Endothelial cell of umbilical vein (primary cell): ENCODE results near the gene GEMIN7.

Experiments
- FOS ChIP-seq: IDR thresholded peaks from 2 replicates; pipeline ENCODE4 v1.6.1; 2011; ENCODE audit warnings: mild to moderate bottlenecking, low read length, moderate library complexity, borderline replicate concordance; ENCODE audit not compliant: insufficient read depth
- POLR2A ChIP-seq: IDR thresholded peaks from 2 replicates; pipeline ENCODE4 v1.6.1; 2012; ENCODE audit warnings: low read depth, mild to moderate bottlenecking, control low read depth, low read length
- POLR2AphosphoS5 ChIP-seq: IDR thresholded peaks from 2 replicates; pipeline ENCODE4 v1.6.1; 2012; ENCODE audit warnings: low read depth, mild to moderate bottlenecking, control low read depth, low read length, moderate library complexity; ENCODE audit not compliant: insufficient read depth
- TF ChIP-seq, protein P1 (sequence below), 2 donors: IDR thresholded peaks; 1 replicate in 1 of 2; 2 replicates in 1 of 2; pipeline ENCODE4 v1.5.1; 2011; ENCODE audit warnings: low read length in 2 of 2, mild to moderate bottlenecking in 2 of 2, moderate library complexity in 2 of 2, control low read depth in 1 of 2, inconsistent platforms in 1 of 2, low read depth in 1 of 2; ENCODE audit not compliant: insufficient read depth in 1 of 2; ENCODE audit errors: extremely low read depth in 1 of 2

DNA sequence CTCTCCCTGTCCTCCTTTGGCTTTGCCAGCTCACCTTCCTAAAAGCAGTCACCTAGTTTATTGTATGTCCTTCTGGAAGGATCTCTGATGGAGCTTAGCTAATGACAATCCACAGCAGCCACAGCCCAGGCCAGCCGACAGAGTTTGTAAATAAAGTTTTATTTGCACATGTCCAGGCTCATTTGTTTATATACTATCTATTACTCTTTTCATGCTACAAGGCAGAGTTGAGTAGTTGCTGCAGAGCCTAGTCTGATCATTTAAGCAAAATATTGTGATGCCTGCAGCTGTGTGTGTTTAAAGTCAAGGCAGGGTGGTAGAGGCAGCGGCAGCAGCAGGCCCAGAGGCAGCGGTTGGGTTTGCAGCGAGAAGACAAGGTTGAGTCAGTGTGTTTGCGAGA is 49.1 kb downstream of the GEMIN7 start:
- no peak for TF ChIP-seq POLR2A
- TF ChIP-seq POLR2AphosphoS5: no peak
- TF ChIP-seq FOS: no peak
- TF ChIP-seq, protein P1, sequence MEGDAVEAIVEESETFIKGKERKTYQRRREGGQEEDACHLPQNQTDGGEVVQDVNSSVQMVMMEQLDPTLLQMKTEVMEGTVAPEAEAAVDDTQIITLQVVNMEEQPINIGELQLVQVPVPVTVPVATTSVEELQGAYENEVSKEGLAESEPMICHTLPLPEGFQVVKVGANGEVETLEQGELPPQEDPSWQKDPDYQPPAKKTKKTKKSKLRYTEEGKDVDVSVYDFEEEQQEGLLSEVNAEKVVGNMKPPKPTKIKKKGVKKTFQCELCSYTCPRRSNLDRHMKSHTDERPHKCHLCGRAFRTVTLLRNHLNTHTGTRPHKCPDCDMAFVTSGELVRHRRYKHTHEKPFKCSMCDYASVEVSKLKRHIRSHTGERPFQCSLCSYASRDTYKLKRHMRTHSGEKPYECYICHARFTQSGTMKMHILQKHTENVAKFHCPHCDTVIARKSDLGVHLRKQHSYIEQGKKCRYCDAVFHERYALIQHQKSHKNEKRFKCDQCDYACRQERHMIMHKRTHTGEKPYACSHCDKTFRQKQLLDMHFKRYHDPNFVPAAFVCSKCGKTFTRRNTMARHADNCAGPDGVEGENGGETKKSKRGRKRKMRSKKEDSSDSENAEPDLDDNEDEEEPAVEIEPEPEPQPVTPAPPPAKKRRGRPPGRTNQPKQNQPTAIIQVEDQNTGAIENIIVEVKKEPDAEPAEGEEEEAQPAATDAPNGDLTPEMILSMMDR (IDR thresholded peaks at IDR 0.05; ENCODE audit: extremely low read depth in 1 of 2, insufficient read depth in 1 of 2, low read depth in 1 of 2, low read length in 2 of 2): no peak
